Neural crest cell (in vitro differentiated cells): Measurements from ENCODE around the gene ADGRA1. TPM values are rescaled to one million over a fixed set of nuclear protein-coding genes. Genes with fewer than 3 reads are reported as not detected.
A peak's percentile ranks its signal among the peaks of the same experiment; 100 is the strongest.

Experiments
- DNase-seq: peaks from one replicate; pipeline ENCODE4 v3.0.0; 2021; ENCODE audit warnings: low read depth, mixed read lengths, low spot score
- H3K27ac Mint-ChIP-seq: one replicate; pipeline ENCODE4 v1.8.0; 2021; ENCODE audit warnings: mild to moderate bottlenecking, mixed read lengths; ENCODE audit not compliant: unreplicated experiment
- H3K27me3 Mint-ChIP-seq: 2 replicates; pipeline ENCODE4 v1.8.0; 2021; ENCODE audit warnings: low read depth, mild to moderate bottlenecking, mixed read lengths
- H3K36me3 Mint-ChIP-seq: 2 replicates; pipeline ENCODE4 v1.8.0; 2021; ENCODE audit warnings: low read depth, mild to moderate bottlenecking, mixed read lengths
- H3K4me1 Mint-ChIP-seq: 2 replicates; pipeline ENCODE4 v1.8.0; 2021; ENCODE audit warnings: mixed read lengths
- H3K4me3 Mint-ChIP-seq: one replicate; pipeline ENCODE4 v1.8.0; 2021; ENCODE audit warnings: mild to moderate bottlenecking, mixed read lengths
- H3K9me3 Mint-ChIP-seq: 2 replicates; pipeline ENCODE4 v1.8.0; 2021; ENCODE audit warnings: mixed read lengths
- CTCF ChIP-seq: fragments of 200-600 bp; sonication (generic); conservative IDR thresholded peaks from 2 replicates; pipeline ENCODE4 v1.5.0; 2021; ENCODE audit warnings: antibody characterized with exemption, mild to moderate bottlenecking
- total RNA-seq: library from RNA; stranded (reverse); gene quantifications from 2 replicates; pipeline ENCODE4 v1.2.1, GENCODE V29; 2021

Gene ADGRA1
- total RNA-seq, 1 donor from 2014 or later = 0.33 TPM

- no peak overlapping the region for H3K4me3 Mint-ChIP-seq
- H3K27ac Mint-ChIP-seq = no peak overlapping the region
- no peak for TF ChIP-seq CTCF
- no peaks in the 10 kb centered on the region for H3K36me3 Mint-ChIP-seq
- no peak for DNase-seq
- no peaks in the 10 kb centered on the region for H3K9me3 Mint-ChIP-seq
- H3K27me3 Mint-ChIP-seq = peaks cover 56% of the 10 kb centered on the region
- H3K4me1 Mint-ChIP-seq = peaks cover 15% of the 10 kb centered on the region
Observed at GRCh38 chr10:133097961-133098360, 10.2 kb downstream of the ADGRA1 start.

GRCh38 chr10:133098426-133099124 is 10.9 kb downstream of the ADGRA1 start:
- Mint-ChIP-seq H3K36me3 (no peaks in the 10 kb centered on the region), H3K9me3 (no peaks in the 10 kb centered on the region), H3K4me1 (peaks cover 15% of the 10 kb centered on the region), H3K4me3 (no peak overlapping the region), H3K27me3 (peaks cover 51% of the 10 kb centered on the region), H3K27ac (no peak overlapping the region)
- DNase-seq = no peak
- no peak for TF ChIP-seq CTCF

- no peak for DNase-seq
- Mint-ChIP-seq H3K36me3 (no peaks in the 10 kb centered on the region), H3K4me1 (peaks cover 15% of the 10 kb centered on the region), H3K27ac (no peak overlapping the region), H3K27me3 (peaks cover 45% of the 10 kb centered on the region), H3K4me3 (no peak overlapping the region), H3K9me3 (no peaks in the 10 kb centered on the region)
- no peak for TF ChIP-seq CTCF
Observed at GRCh38 chr10:133099571-133099970, 11.8 kb downstream of the ADGRA1 start.

GRCh38 chr10:133100186-133100585 is 12.5 kb downstream of the ADGRA1 start:
- TF ChIP-seq CTCF = no peak
- Mint-ChIP-seq H3K4me3 (no peak overlapping the region), H3K9me3 (no peaks in the 10 kb centered on the region), H3K4me1 (peaks cover 15% of the 10 kb centered on the region), H3K36me3 (no peaks in the 10 kb centered on the region), H3K27ac (no peak overlapping the region), H3K27me3 (peaks cover 42% of the 10 kb centered on the region)
- DNase-seq = no peak

- DNase-seq = peak; percentile 50
- no peak overlapping the region for H3K4me3 Mint-ChIP-seq
Observed at GRCh38 chr10:133100706-133101415, 13.1 kb downstream of the ADGRA1 start.

More at GRCh38 chr10:133100706-133101415, 13.1 kb downstream of the ADGRA1 start:
- Mint-ChIP-seq H3K27me3 (peaks cover 42% of the 10 kb centered on the region), H3K4me1 (peaks cover 15% of the 10 kb centered on the region), H3K27ac (no peak overlapping the region), H3K9me3 (no peaks in the 10 kb centered on the region), H3K36me3 (no peaks in the 10 kb centered on the region)
- TF ChIP-seq CTCF = no peak
